GM12873 (cell line): ENCODE measurements around the gene FYN.

Source experiments
- TF ChIP-seq, protein P1 (sequence below): IDR thresholded peaks from 2 replicates; pipeline ENCODE4 v1.5.1; 2012; ENCODE audit warnings: low read depth, mild to moderate bottlenecking, moderate library complexity, low read length, control low read depth; ENCODE audit not compliant: insufficient read depth; ENCODE audit errors: missing control alignments

The FYN gene

GRCh38 chr6:111738156-111738555 is 135.1 kb downstream of the FYN start:
- TF ChIP-seq, protein P1, sequence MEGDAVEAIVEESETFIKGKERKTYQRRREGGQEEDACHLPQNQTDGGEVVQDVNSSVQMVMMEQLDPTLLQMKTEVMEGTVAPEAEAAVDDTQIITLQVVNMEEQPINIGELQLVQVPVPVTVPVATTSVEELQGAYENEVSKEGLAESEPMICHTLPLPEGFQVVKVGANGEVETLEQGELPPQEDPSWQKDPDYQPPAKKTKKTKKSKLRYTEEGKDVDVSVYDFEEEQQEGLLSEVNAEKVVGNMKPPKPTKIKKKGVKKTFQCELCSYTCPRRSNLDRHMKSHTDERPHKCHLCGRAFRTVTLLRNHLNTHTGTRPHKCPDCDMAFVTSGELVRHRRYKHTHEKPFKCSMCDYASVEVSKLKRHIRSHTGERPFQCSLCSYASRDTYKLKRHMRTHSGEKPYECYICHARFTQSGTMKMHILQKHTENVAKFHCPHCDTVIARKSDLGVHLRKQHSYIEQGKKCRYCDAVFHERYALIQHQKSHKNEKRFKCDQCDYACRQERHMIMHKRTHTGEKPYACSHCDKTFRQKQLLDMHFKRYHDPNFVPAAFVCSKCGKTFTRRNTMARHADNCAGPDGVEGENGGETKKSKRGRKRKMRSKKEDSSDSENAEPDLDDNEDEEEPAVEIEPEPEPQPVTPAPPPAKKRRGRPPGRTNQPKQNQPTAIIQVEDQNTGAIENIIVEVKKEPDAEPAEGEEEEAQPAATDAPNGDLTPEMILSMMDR = no peak

DNA sequence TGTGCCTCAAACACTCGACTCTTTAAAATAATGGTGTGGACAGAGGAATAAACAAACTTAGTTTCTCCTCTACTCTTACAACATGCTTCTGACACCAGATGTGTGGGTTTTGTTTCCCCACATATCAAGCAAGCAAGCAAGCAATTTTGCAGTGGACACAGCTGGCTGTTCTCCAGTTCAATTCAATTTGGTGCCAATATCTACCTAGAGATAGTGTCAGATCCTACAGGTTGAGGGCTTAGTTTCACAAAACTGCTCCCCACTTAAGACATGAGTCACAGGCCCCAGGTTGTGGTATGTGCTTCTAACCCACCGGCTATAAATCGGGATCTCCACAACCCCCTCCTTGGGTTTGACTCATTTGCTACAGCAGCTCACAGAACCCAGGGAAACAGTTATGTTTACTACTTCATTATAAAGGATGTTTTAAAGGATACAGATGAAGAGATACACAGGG is 136.2 kb downstream of the FYN start:
- TF ChIP-seq, protein P1 = no peak

DNA sequence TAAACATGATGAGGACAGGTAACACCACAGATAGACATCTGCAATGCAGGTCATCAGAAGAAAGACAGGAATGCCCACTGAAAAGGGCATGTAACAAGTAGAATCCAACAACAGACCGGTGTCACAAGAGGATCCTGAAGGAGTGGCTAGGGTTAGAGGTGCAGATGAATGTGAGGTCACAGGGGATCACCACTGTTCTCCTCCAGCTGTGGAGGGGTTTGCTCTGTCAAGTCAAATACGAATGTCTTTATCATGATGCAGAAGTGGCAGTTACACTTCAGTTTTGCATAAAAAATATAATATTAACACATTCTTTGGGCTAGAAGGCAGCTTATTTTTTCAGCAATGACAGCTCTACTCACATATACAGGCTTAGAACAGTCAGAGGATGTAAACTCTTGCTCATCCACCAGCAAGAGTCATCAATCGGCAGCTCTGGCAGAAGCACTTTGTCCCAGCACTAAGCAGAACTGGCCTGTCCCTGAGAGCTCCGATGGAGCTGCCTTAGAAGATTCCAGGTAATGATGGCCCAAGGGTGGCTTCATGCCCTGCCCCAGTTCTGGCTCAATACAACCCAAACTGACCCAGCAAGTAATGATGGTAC is 137.1 kb downstream of the FYN start:
- TF ChIP-seq, protein P1 = no peak

- TF ChIP-seq, protein P1 = no peak
Measured at GRCh38 chr6:111734068-111735061, 138.9 kb downstream of the FYN start.

- TF ChIP-seq, protein P1 = no peak
Measured at GRCh38 chr6:111732390-111732789, 140.9 kb downstream of the FYN start.

- TF ChIP-seq, protein P1 = no peak
Measured at GRCh38 chr6:111731456-111732195, 141.6 kb downstream of the FYN start.
